Measurements from ENCODE around the gene NT5C.
"Not testable (repeated sequence)": the region's sequence is repeated elsewhere in the genome, so short reads cannot be mapped to it uniquely, and the experiment has no call there.

GRCh38 chr17:75127936-75128335 is 3.6 kb downstream of the NT5C start:
- TF ChIP-seq, protein P1, sequence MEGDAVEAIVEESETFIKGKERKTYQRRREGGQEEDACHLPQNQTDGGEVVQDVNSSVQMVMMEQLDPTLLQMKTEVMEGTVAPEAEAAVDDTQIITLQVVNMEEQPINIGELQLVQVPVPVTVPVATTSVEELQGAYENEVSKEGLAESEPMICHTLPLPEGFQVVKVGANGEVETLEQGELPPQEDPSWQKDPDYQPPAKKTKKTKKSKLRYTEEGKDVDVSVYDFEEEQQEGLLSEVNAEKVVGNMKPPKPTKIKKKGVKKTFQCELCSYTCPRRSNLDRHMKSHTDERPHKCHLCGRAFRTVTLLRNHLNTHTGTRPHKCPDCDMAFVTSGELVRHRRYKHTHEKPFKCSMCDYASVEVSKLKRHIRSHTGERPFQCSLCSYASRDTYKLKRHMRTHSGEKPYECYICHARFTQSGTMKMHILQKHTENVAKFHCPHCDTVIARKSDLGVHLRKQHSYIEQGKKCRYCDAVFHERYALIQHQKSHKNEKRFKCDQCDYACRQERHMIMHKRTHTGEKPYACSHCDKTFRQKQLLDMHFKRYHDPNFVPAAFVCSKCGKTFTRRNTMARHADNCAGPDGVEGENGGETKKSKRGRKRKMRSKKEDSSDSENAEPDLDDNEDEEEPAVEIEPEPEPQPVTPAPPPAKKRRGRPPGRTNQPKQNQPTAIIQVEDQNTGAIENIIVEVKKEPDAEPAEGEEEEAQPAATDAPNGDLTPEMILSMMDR (IDR thresholded peaks at IDR 0.05; ENCODE audit: low read depth, low read length, poor library complexity, severe bottlenecking): not testable (repeated sequence)
- TF ChIP-seq EZH2phosphoT487 (IDR thresholded peaks at IDR 0.05; ENCODE audit: borderline replicate concordance, low read length): not testable (repeated sequence)

Measured in DOHH2 (cell line).